IgD-negative memory B cell (primary cell): ENCODE results near the gene HOXC10. TPM values are rescaled to one million over a fixed set of nuclear protein-coding genes. Genes with fewer than 3 reads are reported as not detected.

Experiments used
- H3K27ac Mint-ChIP-seq, 3 donors: one replicate each; pipeline ENCODE4 v1.8.0; 2020 to 2022; ENCODE audit warnings: mild to moderate bottlenecking in 3 of 3, mixed read lengths in 3 of 3, moderate library complexity in 1 of 3
- H3K27me3 Mint-ChIP-seq: one replicate; pipeline ENCODE4 v1.8.0; 2021; ENCODE audit warnings: mixed read lengths
- H3K36me3 Mint-ChIP-seq: one replicate; pipeline ENCODE4 v1.8.0; 2020; ENCODE audit warnings: mild to moderate bottlenecking, mixed read lengths
- H3K4me1 Mint-ChIP-seq, 3 donors: one replicate each; pipeline ENCODE4 v1.8.0; 2020 to 2022; ENCODE audit warnings: mixed read lengths in 3 of 3, mild to moderate bottlenecking in 1 of 3
- H3K4me3 Mint-ChIP-seq, 4 donors: one replicate each; pipeline ENCODE4 v1.8.0; 2020 to 2022; ENCODE audit warnings: mild to moderate bottlenecking in 4 of 4, mixed read lengths in 4 of 4, moderate library complexity in 3 of 4
- H3K9me3 Mint-ChIP-seq, 3 donors: one replicate each; pipeline ENCODE4 v1.8.0; 2020 to 2021; ENCODE audit warnings: mixed read lengths in 3 of 3, mild to moderate bottlenecking in 1 of 3
- polyA plus RNA-seq: library from polyadenylated mRNA; unstranded; fragments of 300-500 nt; fragmentation: Illumina TruSeq; gene quantifications from one replicate; pipeline ENCODE4 v1.2.3, GENCODE V29; 2021

The HOXC10 gene
- polyA plus RNA-seq, 1 donor from 2014 or later, result not detected

DNA sequence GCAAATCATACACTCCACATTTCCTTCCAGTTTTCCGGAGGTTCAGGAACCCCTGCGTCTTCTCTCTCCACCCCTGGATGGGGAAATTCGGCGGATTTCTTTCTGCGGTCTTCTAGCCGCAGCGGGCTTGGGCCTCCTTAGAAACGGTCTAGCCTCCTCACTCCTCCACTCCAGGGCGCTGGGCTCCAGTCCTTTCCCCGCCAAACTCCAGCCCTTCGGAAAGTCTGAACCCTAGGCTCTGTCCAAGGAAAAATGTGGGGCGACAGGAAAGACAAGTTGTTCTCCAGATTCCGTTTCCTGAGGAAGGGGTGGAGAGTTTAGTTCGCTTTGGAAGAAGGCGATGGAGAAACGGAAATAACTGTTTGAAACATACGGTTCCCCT lies 1.4 kb upstream of the HOXC10 start:
- Mint-ChIP-seq H3K4me3 (peak overlapping the region in 3 of 4 donors; percentile 57 to 81 (median 70)), H3K27ac (peak overlapping the region; percentile 86 to 96 (median 93)), H3K9me3 (peaks cover 0 to 3% (median 0%) of the 10 kb centered on the region in 3 donors), H3K36me3 (peaks cover 2% of the 10 kb centered on the region), H3K4me1 (peaks cover 3 to 8% (median 3%) of the 10 kb centered on the region in 3 donors), H3K27me3 (peaks cover 82% of the 10 kb centered on the region)

DNA sequence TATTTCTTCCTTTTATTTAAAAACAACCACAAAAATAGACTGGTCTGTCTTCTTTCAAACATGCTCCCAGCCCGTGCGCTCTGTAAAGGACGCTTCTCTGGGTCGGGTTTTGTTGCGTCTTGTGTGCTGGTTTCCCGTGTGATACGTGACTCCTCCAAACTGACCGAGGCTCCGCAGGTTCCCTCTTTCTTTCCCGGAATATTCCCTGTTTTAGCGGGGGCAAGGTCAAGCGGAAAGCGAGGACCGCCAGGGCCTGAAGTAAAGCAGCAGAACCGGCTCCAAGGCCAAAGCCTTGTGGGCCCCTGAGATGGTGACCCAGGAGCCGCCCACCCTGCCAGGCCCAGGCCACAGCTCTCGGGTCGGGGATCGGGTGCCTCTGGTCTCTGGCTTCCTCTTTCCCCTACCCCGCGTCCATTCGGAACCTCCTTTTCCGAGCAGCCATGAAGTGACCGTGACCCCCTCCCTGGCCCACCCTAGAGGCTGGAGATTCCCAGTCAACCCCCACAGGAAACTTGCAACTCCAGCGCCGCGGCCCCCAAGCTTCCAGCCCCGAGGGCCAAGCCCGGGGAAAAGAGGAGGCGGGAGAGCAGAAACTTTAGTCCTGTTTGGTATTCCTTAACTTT lies 885 bp upstream of the HOXC10 start:
- Mint-ChIP-seq H3K27me3 (peaks cover 82% of the 10 kb centered on the region), H3K27ac (peak overlapping the region; percentile 86 to 96 (median 93)), H3K4me1 (peaks cover 4 to 12% (median 5%) of the 10 kb centered on the region in 3 donors), H3K4me3 (peak overlapping the region in 3 of 4 donors; percentile 13 to 70 (median 57)), H3K36me3 (peaks cover 2% of the 10 kb centered on the region), H3K9me3 (peaks cover 0 to 2% (median 0%) of the 10 kb centered on the region in 3 donors)

DNA sequence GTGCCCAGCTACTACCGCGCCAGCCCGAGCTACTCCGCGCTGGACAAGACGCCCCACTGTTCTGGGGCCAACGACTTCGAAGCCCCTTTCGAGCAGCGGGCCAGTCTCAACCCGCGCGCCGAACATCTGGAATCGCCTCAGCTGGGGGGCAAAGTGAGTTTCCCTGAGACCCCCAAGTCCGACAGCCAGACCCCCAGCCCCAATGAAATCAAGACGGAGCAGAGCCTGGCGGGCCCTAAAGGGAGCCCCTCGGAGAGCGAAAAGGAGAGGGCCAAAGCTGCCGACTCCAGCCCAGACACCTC lies 697 bp downstream of the HOXC10 start:
- H3K4me1 Mint-ChIP-seq, result peaks cover 12 to 19% (median 12%) of the 10 kb centered on the region in 3 donors
- peak overlapping the region in 2 of 3 donors; percentile 85 to 96 for H3K27ac Mint-ChIP-seq
- peak overlapping the region; percentile 12 to 77 (median 72) for H3K4me3 Mint-ChIP-seq
- peaks cover 2% of the 10 kb centered on the region for H3K36me3 Mint-ChIP-seq
- H3K27me3 Mint-ChIP-seq, result peaks cover 83% of the 10 kb centered on the region
- H3K9me3 Mint-ChIP-seq, result peaks cover 0 to 6% (median 0%) of the 10 kb centered on the region in 3 donors

DNA sequence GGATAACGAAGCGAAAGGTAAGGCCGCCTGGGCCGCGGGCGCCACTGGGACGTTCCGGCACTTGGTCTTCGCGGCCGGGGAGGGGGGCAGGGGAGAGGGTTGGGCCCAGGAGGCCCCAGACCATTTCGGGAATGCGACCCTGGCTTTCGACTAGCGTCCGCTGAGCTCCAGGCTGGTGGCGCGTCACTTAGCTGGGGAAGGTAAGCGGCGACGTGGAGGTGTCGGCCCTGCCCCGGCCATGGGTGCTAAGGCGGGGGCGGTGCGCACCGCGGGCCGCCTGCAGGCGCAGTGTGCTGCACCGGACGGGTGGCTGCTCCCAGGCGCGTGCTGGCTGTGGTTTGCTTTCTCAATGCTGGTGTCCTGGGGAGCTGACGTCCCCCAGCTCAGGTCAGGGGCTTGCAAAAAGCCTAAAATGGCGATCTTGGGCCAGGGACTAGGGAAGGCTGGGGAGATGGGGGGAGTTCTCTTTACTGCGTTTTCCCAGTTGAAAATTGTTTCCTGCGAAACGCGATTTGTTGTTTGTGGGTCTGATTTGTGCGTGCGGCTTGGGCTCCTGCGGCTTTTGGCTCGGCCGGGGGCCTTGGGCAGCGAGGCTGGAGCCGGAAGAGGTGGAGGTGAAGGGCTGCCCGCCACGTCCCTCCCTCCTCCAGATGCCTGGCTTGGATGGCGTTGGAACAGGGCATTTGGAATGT lies 1.2 kb downstream of the HOXC10 start:
- peak overlapping the region; percentile 86 to 96 (median 88) for H3K27ac Mint-ChIP-seq
- H3K36me3 Mint-ChIP-seq, result peaks cover 2% of the 10 kb centered on the region
- peaks cover 12 to 14% (median 12%) of the 10 kb centered on the region in 3 donors for H3K4me1 Mint-ChIP-seq
- H3K9me3 Mint-ChIP-seq, result peaks cover 0 to 6% (median 0%) of the 10 kb centered on the region in 3 donors
- H3K4me3 Mint-ChIP-seq, result peak overlapping the region; percentile 50 to 84 (median 76)
- H3K27me3 Mint-ChIP-seq, result peaks cover 82% of the 10 kb centered on the region

DNA sequence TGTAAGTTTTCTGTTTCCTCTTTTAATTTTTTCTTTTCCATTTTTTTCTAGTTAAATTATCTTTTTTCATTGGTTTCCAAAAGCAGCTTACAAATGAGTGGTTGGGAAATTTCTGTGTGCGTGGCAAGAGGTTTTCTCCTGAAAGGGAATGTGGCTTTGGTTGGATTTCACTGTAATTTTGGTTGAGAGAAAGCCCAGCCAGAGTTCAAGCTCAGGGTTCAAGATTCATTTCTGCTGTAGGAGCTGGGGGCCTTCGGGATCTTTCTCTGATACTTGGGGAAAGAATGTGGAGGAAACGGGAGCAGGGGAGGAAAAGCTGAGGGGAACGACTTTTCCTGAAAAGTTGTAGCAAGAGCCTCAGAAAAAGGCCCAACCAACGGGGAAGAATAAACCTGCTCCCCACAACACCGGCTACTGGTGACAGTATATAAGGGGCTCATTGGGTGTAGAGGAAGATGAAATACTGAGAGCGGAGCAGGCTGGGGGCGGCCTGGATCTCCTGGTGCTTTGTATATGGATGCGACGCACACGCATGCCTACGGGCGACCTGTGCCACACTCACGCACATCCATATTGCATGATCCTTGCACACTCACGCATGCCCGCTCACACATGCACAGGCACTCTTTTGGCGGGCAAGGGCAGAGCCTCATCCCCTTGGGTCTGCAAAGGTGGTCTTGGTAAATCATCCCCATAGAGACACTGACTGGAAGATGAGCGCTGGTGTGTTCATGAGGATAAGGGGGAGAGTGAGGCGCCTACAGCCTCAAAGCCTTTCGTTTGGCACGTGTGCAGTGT lies 1.9 kb downstream of the HOXC10 start:
- H3K27me3 Mint-ChIP-seq, result peaks cover 83% of the 10 kb centered on the region
- H3K9me3 Mint-ChIP-seq, result peaks cover 0 to 6% (median 0%) of the 10 kb centered on the region in 3 donors
- peak overlapping the region in 3 of 4 donors; percentile 72 to 84 (median 79) for H3K4me3 Mint-ChIP-seq
- H3K4me1 Mint-ChIP-seq, result peaks cover 11 to 12% (median 12%) of the 10 kb centered on the region in 3 donors
- H3K27ac Mint-ChIP-seq, result peak overlapping the region; percentile 76 to 88 (median 86)
- H3K36me3 Mint-ChIP-seq, result peaks cover 2% of the 10 kb centered on the region

DNA sequence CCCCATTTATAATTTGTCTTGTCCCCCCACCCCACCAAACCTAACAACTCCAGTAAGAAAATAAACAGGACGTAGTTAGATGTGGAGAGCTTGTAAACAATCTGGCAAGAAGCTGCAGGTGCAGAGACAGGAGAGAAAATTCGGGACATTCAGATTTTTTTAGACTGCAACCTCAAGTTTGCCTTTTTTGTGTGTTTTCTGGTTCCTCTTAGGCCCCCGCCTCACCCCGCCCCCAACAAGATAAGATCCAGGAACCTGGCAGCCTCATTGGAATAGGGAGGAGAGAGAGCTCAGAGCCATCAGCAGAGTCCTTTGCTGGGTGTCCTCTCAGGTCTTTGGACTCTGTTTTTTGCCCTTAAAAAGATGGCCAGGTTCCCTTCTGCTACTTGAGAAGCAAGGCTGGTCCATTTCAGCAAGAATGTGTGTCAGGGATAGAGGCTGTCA lies 2.9 kb downstream of the HOXC10 start:
- peak overlapping the region in 2 of 3 donors; percentile 86 to 93 for H3K27ac Mint-ChIP-seq
- peak overlapping the region in 2 of 4 donors; percentile 67 to 79 for H3K4me3 Mint-ChIP-seq
- H3K4me1 Mint-ChIP-seq, result peaks cover 11 to 12% (median 12%) of the 10 kb centered on the region in 3 donors
- peaks cover 81% of the 10 kb centered on the region for H3K27me3 Mint-ChIP-seq
- H3K36me3 Mint-ChIP-seq, result peaks cover 2% of the 10 kb centered on the region
- peaks cover 0 to 6% (median 0%) of the 10 kb centered on the region in 3 donors for H3K9me3 Mint-ChIP-seq

DNA sequence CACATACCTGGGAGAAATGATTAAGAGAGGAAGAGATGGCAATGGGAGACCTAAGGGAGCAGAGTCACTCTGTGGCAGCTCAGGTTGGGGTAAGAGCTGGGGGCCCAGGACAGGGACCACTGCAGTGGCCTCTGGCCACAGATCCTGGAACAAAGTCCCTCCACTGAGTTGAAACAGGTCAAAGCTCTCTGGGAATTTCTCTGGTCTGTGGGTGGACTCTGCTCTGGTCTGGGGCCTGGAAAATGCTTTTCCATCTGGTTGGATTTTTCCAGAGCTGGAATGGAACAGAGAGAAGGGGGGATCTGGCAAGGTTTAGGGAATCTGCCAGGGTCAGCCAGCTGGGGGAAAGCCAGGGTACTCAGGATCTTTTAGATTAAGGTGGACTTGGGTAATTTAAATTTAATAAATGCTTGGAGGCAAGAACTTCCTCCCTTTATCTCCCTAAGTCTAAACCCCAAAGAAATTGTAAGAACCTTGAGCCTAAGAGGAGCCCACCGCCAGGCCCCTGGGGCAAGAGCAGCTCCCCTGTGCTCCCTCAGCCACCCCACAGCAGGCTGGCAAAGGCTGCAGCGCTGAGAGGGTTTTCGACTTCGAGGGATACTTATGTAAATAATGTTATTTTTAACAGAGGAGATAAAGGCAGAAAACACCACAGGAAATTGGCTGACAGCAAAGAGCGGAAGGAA lies 3.7 kb downstream of the HOXC10 start:
- H3K4me3 Mint-ChIP-seq, result peak overlapping the region in 3 of 4 donors; percentile 67 to 79 (median 79)
- H3K27ac Mint-ChIP-seq, result peak overlapping the region; percentile 86 to 93 (median 88)
- H3K36me3 Mint-ChIP-seq, result peaks cover 2% of the 10 kb centered on the region
- H3K9me3 Mint-ChIP-seq, result peaks cover 0 to 9% (median 0%) of the 10 kb centered on the region in 3 donors
- peaks cover 12 to 16% (median 12%) of the 10 kb centered on the region in 3 donors for H3K4me1 Mint-ChIP-seq
- peaks cover 78% of the 10 kb centered on the region for H3K27me3 Mint-ChIP-seq

DNA sequence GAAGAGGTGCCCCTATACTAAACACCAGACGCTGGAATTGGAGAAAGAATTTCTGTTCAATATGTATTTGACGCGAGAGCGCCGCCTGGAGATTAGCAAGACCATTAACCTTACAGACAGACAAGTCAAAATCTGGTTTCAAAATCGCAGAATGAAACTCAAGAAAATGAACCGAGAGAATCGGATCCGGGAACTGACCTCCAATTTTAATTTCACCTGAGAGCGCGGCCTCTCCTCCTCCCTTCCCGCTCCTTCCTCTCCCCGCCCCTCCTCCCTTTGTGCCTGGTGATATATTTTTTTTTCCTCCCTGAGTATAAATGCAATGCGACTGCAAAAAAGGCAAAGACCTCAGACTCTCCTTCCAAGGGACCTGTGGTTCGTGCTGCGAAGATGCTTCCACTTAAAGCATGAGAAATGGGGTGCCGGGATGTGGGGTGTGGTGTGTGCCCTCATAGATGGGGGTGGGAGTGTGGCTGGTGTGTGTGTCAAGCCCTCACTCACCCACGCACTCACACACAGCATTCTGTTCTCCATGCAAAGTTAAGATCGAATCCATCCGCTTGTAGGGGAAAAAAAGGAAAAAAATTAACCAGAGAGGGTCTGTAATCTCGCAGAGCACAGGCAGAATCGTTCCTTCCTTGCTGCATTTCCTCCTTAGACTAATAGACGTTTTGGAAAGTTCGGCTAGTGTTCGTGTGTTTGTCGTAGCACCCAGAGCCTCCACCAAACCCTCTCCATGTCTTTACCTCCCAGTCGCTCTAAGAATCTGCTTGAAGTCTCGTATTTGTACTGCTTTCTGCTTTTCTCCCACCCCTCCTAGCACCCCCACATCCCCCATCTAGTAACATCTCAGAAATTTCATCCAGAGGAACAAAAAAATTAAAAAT lies 4.5 kb downstream of the HOXC10 start:
- Mint-ChIP-seq H3K36me3 (no peaks in the 10 kb centered on the region), H3K27ac (peak overlapping the region; percentile 17 to 88 (median 86)), H3K4me1 (peaks cover 17 to 20% (median 18%) of the 10 kb centered on the region in 3 donors)

DNA sequence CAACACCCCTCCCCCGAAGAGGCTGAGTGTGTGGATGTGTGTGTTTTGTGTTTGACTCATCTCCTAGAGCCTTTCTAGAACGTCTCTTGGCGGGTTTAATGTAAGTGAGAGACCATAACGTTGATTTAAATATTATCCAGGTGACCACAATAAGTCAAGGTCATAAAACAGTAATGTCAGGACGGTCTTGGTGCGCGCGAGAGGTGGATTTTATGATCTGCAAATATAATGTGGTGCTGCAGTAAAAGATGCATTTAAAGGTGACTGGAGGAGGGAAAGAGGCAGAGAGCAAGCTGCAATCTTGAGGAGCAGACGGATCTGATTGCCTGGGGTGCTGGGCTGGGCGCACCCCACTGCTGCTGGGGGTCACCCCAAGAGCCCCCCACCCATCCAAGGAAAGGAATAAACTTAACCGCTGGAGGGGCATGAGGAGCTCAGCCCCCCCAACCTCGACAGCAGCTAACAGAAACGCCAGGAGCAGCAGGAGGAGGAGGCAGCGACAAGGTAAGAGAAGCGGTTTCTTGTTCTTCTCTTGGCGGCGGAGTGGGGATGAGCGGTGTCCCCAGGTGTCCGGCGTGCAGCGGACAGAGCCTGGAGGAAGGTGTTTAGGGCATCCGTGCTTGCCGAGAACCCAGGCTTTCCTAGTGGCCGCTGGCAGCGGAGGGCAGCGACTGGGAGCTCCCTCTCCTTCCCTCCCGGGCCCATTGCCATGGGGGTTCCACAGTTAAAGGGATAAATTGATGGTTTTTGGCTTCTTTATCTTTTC lies 5.5 kb downstream of the HOXC10 start:
- H3K9me3 Mint-ChIP-seq, result peaks cover 0 to 10% (median 0%) of the 10 kb centered on the region in 3 donors
- H3K27ac Mint-ChIP-seq, result peak overlapping the region; percentile 83 to 97 (median 86)
- peaks cover 81% of the 10 kb centered on the region for H3K27me3 Mint-ChIP-seq
- H3K4me1 Mint-ChIP-seq, result peaks cover 16 to 28% (median 22%) of the 10 kb centered on the region in 3 donors
- no peaks in the 10 kb centered on the region for H3K36me3 Mint-ChIP-seq
- peak overlapping the region in 1 of 4 donors; percentile 65 for H3K4me3 Mint-ChIP-seq

More for the DNA sequence above, 4.5 kb downstream of the HOXC10 start:
- peaks cover 82% of the 10 kb centered on the region for H3K27me3 Mint-ChIP-seq
- peak overlapping the region; percentile 21 to 84 (median 72) for H3K4me3 Mint-ChIP-seq
- peaks cover 0 to 12% (median 0%) of the 10 kb centered on the region in 3 donors for H3K9me3 Mint-ChIP-seq

DNA sequence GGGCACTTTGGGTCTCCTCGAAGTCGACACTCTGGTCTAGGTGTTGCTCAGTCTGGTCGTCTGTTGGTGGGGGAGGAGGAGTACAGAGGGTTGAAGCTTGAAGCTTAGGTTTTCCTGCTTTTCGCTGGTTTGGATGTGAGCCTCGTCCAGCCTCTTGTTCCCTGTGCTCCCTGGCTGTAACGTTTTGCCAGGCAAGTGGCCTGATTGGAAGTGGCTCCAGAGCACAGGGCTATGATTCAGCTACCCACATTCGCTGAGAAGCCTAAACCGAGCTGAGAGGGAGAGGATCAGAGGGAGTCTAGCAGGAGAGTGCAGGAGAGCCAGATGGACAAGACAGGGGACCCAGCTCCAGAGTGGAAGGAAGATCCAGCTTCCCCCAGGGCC lies 6.1 kb downstream of the HOXC10 start:
- H3K27ac Mint-ChIP-seq, result peak overlapping the region in 2 of 3 donors; percentile 81 to 97
- H3K4me3 Mint-ChIP-seq, result peak overlapping the region in 1 of 4 donors; percentile 65
- no peaks in the 10 kb centered on the region for H3K36me3 Mint-ChIP-seq
- peaks cover 80% of the 10 kb centered on the region for H3K27me3 Mint-ChIP-seq
- H3K4me1 Mint-ChIP-seq, result peaks cover 16 to 28% (median 22%) of the 10 kb centered on the region in 3 donors
- H3K9me3 Mint-ChIP-seq, result peaks cover 0 to 10% (median 0%) of the 10 kb centered on the region in 3 donors

DNA sequence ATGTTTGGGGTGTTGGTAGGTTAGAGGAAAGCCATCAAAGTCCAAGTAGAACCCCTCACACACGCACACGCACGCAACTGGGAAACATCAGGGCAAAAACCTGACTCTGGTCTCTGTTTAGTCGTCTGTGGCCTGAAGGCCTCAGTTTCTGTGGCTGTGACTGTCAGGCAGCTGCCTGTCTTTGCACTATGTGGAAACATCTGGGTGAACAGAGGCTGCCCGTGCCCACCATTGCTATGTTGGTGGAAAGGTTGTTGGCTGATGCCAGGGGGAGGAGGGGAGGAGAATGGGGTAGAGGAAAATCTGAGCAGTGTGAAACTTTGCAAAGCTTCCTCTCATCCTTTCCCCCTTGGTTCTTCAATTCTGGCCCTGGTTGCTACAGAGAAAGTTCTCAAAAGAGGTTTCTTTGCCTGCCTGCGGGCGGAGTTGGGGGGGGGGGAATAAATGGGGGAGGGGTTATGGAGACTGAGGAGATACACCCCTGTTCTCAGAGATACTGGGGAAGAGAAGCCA lies 7.5 kb downstream of the HOXC10 start:
- peak overlapping the region in 1 of 4 donors; percentile 5 for H3K4me3 Mint-ChIP-seq
- H3K4me1 Mint-ChIP-seq, result peaks cover 18 to 32% (median 24%) of the 10 kb centered on the region in 3 donors
- H3K9me3 Mint-ChIP-seq, result peaks cover 0 to 10% (median 0%) of the 10 kb centered on the region in 3 donors
- peaks cover 76% of the 10 kb centered on the region for H3K27me3 Mint-ChIP-seq
- peak overlapping the region in 2 of 3 donors; percentile 10 to 81 for H3K27ac Mint-ChIP-seq
- H3K36me3 Mint-ChIP-seq, result peaks cover 1% of the 10 kb centered on the region

DNA sequence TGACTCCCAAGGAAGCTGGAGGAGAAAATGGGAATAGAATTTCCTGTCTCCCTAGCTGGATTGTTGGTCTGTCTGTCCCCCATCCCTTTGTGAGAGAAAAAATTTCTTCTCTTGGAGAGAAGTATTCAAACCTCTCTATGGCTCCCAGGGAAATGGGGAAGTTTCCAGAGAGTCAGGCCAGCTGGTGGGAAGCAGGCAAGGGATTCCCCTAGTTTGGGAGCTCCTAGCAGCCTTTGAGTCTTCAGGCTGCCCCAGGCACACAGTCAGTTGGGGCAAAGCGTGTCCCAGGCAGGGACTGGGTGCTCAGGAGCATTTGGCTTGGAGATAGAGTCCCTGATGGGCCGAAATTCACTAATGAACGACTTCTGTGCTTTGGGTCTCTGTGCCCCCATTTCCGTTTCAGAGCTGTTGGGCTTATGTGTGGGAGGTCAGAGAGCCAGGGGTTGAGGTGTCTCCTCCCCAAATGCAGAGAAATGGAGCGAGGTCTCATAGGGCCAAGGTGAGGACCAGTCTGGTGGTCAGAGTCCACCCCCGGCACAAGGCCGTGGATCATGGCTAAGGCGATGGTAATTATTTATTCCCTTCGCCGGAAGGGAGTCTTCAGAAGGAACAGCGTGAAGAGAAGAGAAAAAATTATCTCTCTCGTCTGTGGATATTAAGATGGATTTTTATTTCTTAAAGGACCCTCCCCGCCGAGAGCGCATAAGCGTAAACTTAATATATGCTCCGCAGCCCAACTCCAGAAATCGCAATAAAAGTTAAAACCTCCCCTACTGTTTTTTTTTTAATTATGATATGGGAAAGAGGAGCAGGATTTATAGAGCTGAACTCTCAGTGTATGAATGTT lies 8.4 kb downstream of the HOXC10 start:
- H3K4me1 Mint-ChIP-seq, result peaks cover 16 to 32% (median 27%) of the 10 kb centered on the region in 3 donors
- peaks cover 0 to 10% (median 0%) of the 10 kb centered on the region in 3 donors for H3K9me3 Mint-ChIP-seq
- H3K36me3 Mint-ChIP-seq, result peaks cover 1% of the 10 kb centered on the region
- H3K4me3 Mint-ChIP-seq, result peak overlapping the region; percentile 54 to 95 (median 76)
- H3K27ac Mint-ChIP-seq, result peak overlapping the region; percentile 81 to 96 (median 91)
- peaks cover 76% of the 10 kb centered on the region for H3K27me3 Mint-ChIP-seq
